Sigmoid colon (tissue), 7 donors: ENCODE data around the gene SPEF2. TPM values are rescaled to one million over a fixed set of nuclear protein-coding genes. Genes with fewer than 3 reads are reported as not detected.

Experiments used
- DNase-seq: peaks from one replicate; pipeline ENCODE4 v3.0.0-alpha.2; 2019
- H3K27ac ChIP-seq, 4 donors: fragments of 200-600 bp; sonication (generic); one replicate each; pipeline ENCODE4 v1.5.1; 2016 to 2019; ENCODE audit warnings: mild to moderate bottlenecking in 1 of 4
- H3K27me3 ChIP-seq, 3 donors: fragments of 200-600 bp; sonication (generic); one replicate each; pipeline ENCODE4 v1.5.1; 2019; ENCODE audit warnings: mild to moderate bottlenecking in 1 of 3
- H3K36me3 ChIP-seq, 4 donors: fragments of 200-600 bp; sonication (generic); one replicate each; pipeline ENCODE4 v1.5.1; 2016 to 2019
- H3K4me1 ChIP-seq, 4 donors: fragments of 200-600 bp; sonication (generic); one replicate each; pipeline ENCODE4 v1.5.1; 2017 to 2019
- H3K4me3 ChIP-seq, 4 donors: fragments of 200-600 bp; sonication (generic); one replicate each; pipeline ENCODE4 v1.5.1; 2017 to 2019; ENCODE audit warnings: mild to moderate bottlenecking in 2 of 4, moderate library complexity in 1 of 4
- H3K9me3 ChIP-seq, 4 donors: fragments of 200-600 bp in 3 of 4; sonication (generic) in 3 of 4; one replicate each; pipeline versions ENCODE4 v1.5.1 to v1.6.1; 2013 to 2019
- CTCF ChIP-seq, 4 experiments: fragments of 450-650 bp in 3 of 4; fragments of 200-600 bp in 1 of 4; IDR thresholded peaks; one replicate each; pipeline ENCODE4 v1.5.1; 2016 to 2019; ENCODE audit warnings: antibody characterized with exemption in 4 of 4, mild to moderate bottlenecking in 3 of 4, moderate library complexity in 2 of 4
- EP300 ChIP-seq, 4 donors: sonication (generic); formaldehyde crosslinking; IDR thresholded peaks; one replicate each; pipeline ENCODE4 v1.6.1; 2017; ENCODE audit warnings: antibody characterized with exemption in 4 of 4
- POLR2A ChIP-seq, 2 donors: fragments of 450-650 bp; IDR thresholded peaks; one replicate each; pipeline ENCODE4 v1.6.1; 2016; ENCODE audit warnings: antibody characterized with exemption in 2 of 2, mild to moderate bottlenecking in 2 of 2, moderate library complexity in 2 of 2
- POLR2AphosphoS5 ChIP-seq, 4 donors: sonication (generic); formaldehyde crosslinking; IDR thresholded peaks; one replicate each; pipeline ENCODE4 v1.6.1; 2017; ENCODE audit warnings: antibody characterized with exemption in 4 of 4
- WGBS, 2 donors: extraction: QIAGEN DNeasy Blood & Tissue Kit; methylation state at CpG; one replicate each; pipeline ENCODE4 v1.1.7; 2013; 5-methylcytosine and 5-hydroxymethylcytosine counted together
- intact Hi-C: fragments of 100-400 bp; cut with DNase I; formaldehyde crosslinking; loops from one replicate; pipeline ENCODE4 v1.15.1; 2023
- polyA plus RNA-seq, 3 donors: library from polyadenylated mRNA; stranded (reverse); fragments of 200-250 nt; gene quantifications; one replicate each; pipeline ENCODE4 v1.2.3, GENCODE V29; 2013
- total RNA-seq, 4 donors: library from RNA; depleted of rRNA; stranded (reverse); fragments of >200 nt; gene quantifications; one replicate each; pipeline ENCODE4 v1.1.0, GENCODE V29; 2016
- donor health status: healthy with polysubstance abuse.
- donor health status: Bipolar disorder and iron deficiency.
- donor health status: healthy.

The SPEF2 gene
- total and polyA plus RNA-seq, 7 donors: 0.92 to 5.5 (median 3.6) TPM

- intact Hi-C loops: no loop called here
- TF ChIP-seq CTCF (IDR thresholded peaks at IDR 0.05) (no peak), POLR2A (IDR thresholded peaks at IDR 0.05) (no peak), EP300 (IDR thresholded peaks at IDR 0.05) (no peak), POLR2AphosphoS5 (IDR thresholded peaks at IDR 0.05) (no peak)
- Histone ChIP-seq H3K27me3 (no peaks in the 10 kb centered on the region), H3K36me3 (peaks cover 0 to 11% (median 0%) of the 10 kb centered on the region in 4 donors), H3K4me3 (no peak overlapping the region), H3K4me1 (no peaks in the 10 kb centered on the region), H3K9me3 (no peaks in the 10 kb centered on the region), H3K27ac (no peak overlapping the region)
- whole genome bisulfite sequencing, 2 donors: 94 to 95% methylated on average over 1 of the region's 1 CpG
- DNase-seq: no peak
Observed at GRCh38 chr5:35647712-35648111, 30.0 kb downstream of the SPEF2 start.

GRCh38 chr5:35651002-35651756 is 33.5 kb downstream of the SPEF2 start:
- H3K4me1 ChIP-seq: no peaks in the 10 kb centered on the region
- no peak for TF ChIP-seq POLR2A (IDR thresholded peaks at IDR 0.05)
- TF ChIP-seq POLR2AphosphoS5 (IDR thresholded peaks at IDR 0.05): no peak
- TF ChIP-seq CTCF (IDR thresholded peaks at IDR 0.05): no peak
- TF ChIP-seq EP300 (IDR thresholded peaks at IDR 0.05): no peak
- no peak for DNase-seq
- no peaks in the 10 kb centered on the region for H3K9me3 ChIP-seq
- intact Hi-C loops: no loop called here
- H3K4me3 ChIP-seq: no peak overlapping the region
- WGBS, 2 donors: 45 to 64% methylated on average over 4 of the region's 4 CpGs
- H3K36me3 ChIP-seq: no peaks in the 10 kb centered on the region
- H3K27me3 ChIP-seq: no peaks in the 10 kb centered on the region
- no peak overlapping the region for H3K27ac ChIP-seq

GRCh38 chr5:35656721-35657120 is 39.1 kb downstream of the SPEF2 start:
- intact Hi-C loops: no loop called here
- Histone ChIP-seq H3K36me3 (no peaks in the 10 kb centered on the region), H3K27me3 (no peaks in the 10 kb centered on the region), H3K9me3 (no peaks in the 10 kb centered on the region), H3K4me3 (no peak overlapping the region), H3K27ac (no peak overlapping the region), H3K4me1 (no peaks in the 10 kb centered on the region)
- TF ChIP-seq POLR2AphosphoS5 (IDR thresholded peaks at IDR 0.05): no peak
- no peak for TF ChIP-seq POLR2A (IDR thresholded peaks at IDR 0.05)
- TF ChIP-seq EP300 (IDR thresholded peaks at IDR 0.05): no peak
- TF ChIP-seq CTCF (IDR thresholded peaks at IDR 0.05): no peak
- DNase-seq: no peak

- Histone ChIP-seq H3K36me3 (no peaks in the 10 kb centered on the region), H3K4me1 (no peaks in the 10 kb centered on the region), H3K27ac (no peak overlapping the region), H3K27me3 (no peaks in the 10 kb centered on the region), H3K9me3 (no peaks in the 10 kb centered on the region), H3K4me3 (no peak overlapping the region)
- TF ChIP-seq EP300 (IDR thresholded peaks at IDR 0.05) (no peak), CTCF (IDR thresholded peaks at IDR 0.05) (no peak), POLR2A (IDR thresholded peaks at IDR 0.05) (no peak), POLR2AphosphoS5 (IDR thresholded peaks at IDR 0.05) (no peak)
- 91 to 95% methylated on average over 2 of the region's 2 CpGs for WGBS, 2 donors
- intact Hi-C loops: no loop called here
- no peak for DNase-seq
Observed at GRCh38 chr5:35657877-35658276, 40.2 kb downstream of the SPEF2 start.

GRCh38 chr5:35659556-35659955 is 41.9 kb downstream of the SPEF2 start:
- TF ChIP-seq CTCF (IDR thresholded peaks at IDR 0.05) (no peak), POLR2AphosphoS5 (IDR thresholded peaks at IDR 0.05) (no peak), POLR2A (IDR thresholded peaks at IDR 0.05) (no peak), EP300 (IDR thresholded peaks at IDR 0.05) (no peak)
- Histone ChIP-seq H3K9me3 (no peaks in the 10 kb centered on the region), H3K27ac (no peak overlapping the region), H3K27me3 (no peaks in the 10 kb centered on the region), H3K36me3 (no peaks in the 10 kb centered on the region), H3K4me1 (no peaks in the 10 kb centered on the region), H3K4me3 (no peak overlapping the region)
- DNase-seq: no peak
- intact Hi-C loops: no loop called here
